ENCODE measurements around the gene OR7C1.

GRCh38 chr19:14768001-14768400, 67.0 kb downstream of the OR7C1 start:
- no peak for TF ChIP-seq CTCF (IDR thresholded peaks at IDR 0.05; ENCODE audit: low read length)
- TF ChIP-seq EZH2 (IDR thresholded peaks at IDR 0.05; ENCODE audit: borderline replicate concordance, low read length), result no peak

All from OCI-LY1 (cell line).